PC-3 (cell line): Measurements from ENCODE around the gene SLC22A4. TPM values are rescaled to one million over a fixed set of nuclear protein-coding genes. Genes with fewer than 3 reads are reported as not detected.

Experiments
- ATAC-seq: fragments of 200-7000 bp; cut with Tn5 transposase; 2 replicates; pipeline ENCODE4 v1.9.1; 2020; ENCODE audit warnings: mild to moderate bottlenecking, moderate library complexity
- BruUV-seq: library from RNA; stranded (reverse); fragments of 400-500 nt; replicated peaks from 2 replicates; lab custom pipeline; 2021; lab: Mats Ljungman, UMichigan
- CTCF ChIA-PET: fragments of 300-600 bp; sonication (Branson Sonifier 250); formaldehyde crosslinking; loops from one replicate; lab custom pipeline; 2022; ENCODE audit warnings: antibody characterized with exemption; lab: Charles Lee
- POLR2A ChIA-PET: fragments of 300-600 bp; sonication (Branson Sonifier 250); formaldehyde crosslinking; loops from one replicate; lab custom pipeline; 2022; ENCODE audit warnings: antibody characterized with exemption; ENCODE audit not compliant: unreplicated experiment; lab: Charles Lee
- DNase-seq: peaks from one replicate; pipeline ENCODE4 v3.0.0-alpha.2; 2015
- H2AFZ ChIP-seq: fragments of 300-600 bp; sonication (generic); 2 replicates; pipeline ENCODE4 v1.6.0; 2016; ENCODE audit warnings: antibody characterized with exemption, low read length
- H3F3A ChIP-seq: fragments of 300-600 bp; sonication (generic); one replicate; pipeline ENCODE4 v1.6.0; 2017; ENCODE audit warnings: antibody characterized with exemption, low read length, control low read depth, mild to moderate bottlenecking; ENCODE audit not compliant: unreplicated experiment
- H3K27ac ChIP-seq: fragments of 300-600 bp; sonication (generic); 2 replicates; pipeline ENCODE4 v1.5.1; 2016; ENCODE audit warnings: mild to moderate bottlenecking, low read length
- H3K27me3 ChIP-seq: fragments of 300-600 bp; sonication (generic); 2 replicates; pipeline ENCODE4 v1.6.1; 2016; ENCODE audit warnings: low read length, mixed read lengths
- H3K36me3 ChIP-seq: fragments of 300-600 bp; sonication (generic); 2 replicates; pipeline ENCODE4 v1.6.1; 2016; ENCODE audit warnings: low read depth, mixed run types, low read length, mixed read lengths
- H3K4me1 ChIP-seq: fragments of 300-600 bp; sonication (generic); 2 replicates; pipeline ENCODE4 v1.5.1; 2016; ENCODE audit warnings: low read length; ENCODE audit not compliant: insufficient read depth
- H3K4me2 ChIP-seq: fragments of 300-600 bp; sonication (generic); 2 replicates; pipeline ENCODE4 v1.6.0; 2016; ENCODE audit warnings: low read length
- H3K4me3 ChIP-seq: fragments of 300-600 bp; sonication (generic); 2 replicates; pipeline ENCODE4 v1.5.1; 2016; ENCODE audit warnings: mild to moderate bottlenecking, low read length, mixed read lengths
- H3K79me2 ChIP-seq: fragments of 300-600 bp; sonication (generic); 2 replicates; pipeline ENCODE4 v1.6.1; 2017; ENCODE audit warnings: low read length, mixed read lengths
- H3K9ac ChIP-seq: fragments of 300-600 bp; sonication (generic); 2 replicates; pipeline ENCODE4 v1.6.0; 2016; ENCODE audit warnings: mild to moderate bottlenecking, low read length
- H3K9me2 ChIP-seq: fragments of 300-600 bp; sonication (generic); replicated peaks from 2 replicates; pipeline ENCODE4 v1.6.1; 2016; ENCODE audit warnings: mixed run types, low read length, mixed read lengths
- H3K9me3 ChIP-seq: fragments of 300-600 bp; sonication (generic); 2 replicates; pipeline ENCODE4 v1.6.1; 2016; ENCODE audit warnings: low read length, mixed read lengths
- H4K20me1 ChIP-seq: fragments of 300-600 bp; sonication (generic); 2 replicates; pipeline ENCODE4 v1.6.1; 2016; ENCODE audit warnings: low read length, mixed read lengths
- CTCF ChIP-seq: fragments of 300-600 bp; sonication (generic); conservative IDR thresholded peaks from 2 replicates; pipeline ENCODE4 v1.5.1; 2017; ENCODE audit warnings: antibody characterized with exemption, low read depth, mild to moderate bottlenecking, low read length
- EZH2 ChIP-seq: fragments of 300-600 bp; sonication (generic); IDR thresholded peaks from one replicate; pipeline ENCODE4 v1.6.1; 2017; ENCODE audit warnings: antibody characterized with exemption, mild to moderate bottlenecking, low read length; ENCODE audit not compliant: unreplicated experiment
- EZH2phosphoT487 ChIP-seq: fragments of 300-600 bp; sonication (generic); IDR thresholded peaks from 2 replicates; pipeline ENCODE4 v1.6.1; 2018; ENCODE audit warnings: mild to moderate bottlenecking, antibody characterized with exemption, low read length, borderline replicate concordance
- intact Hi-C: fragments of 100-400 bp; cut with micrococcal nuclease; formaldehyde crosslinking; loops from 2 replicates; pipeline ENCODE4 v1.9.0; 2023
- total RNA-seq: library from RNA; depleted of rRNA; stranded (reverse); fragments of >200 nt; gene quantifications from 2 replicates; pipeline ENCODE4 v1.2.3, GENCODE V29; 2014

SLC22A4 gene
- total RNA-seq, 1 experiment from 2014 or later: 3.4 TPM

GRCh38 chr5:132339502-132339901, 45.3 kb downstream of the SLC22A4 start:
- no peaks in the 10 kb centered on the region for H3F3A ChIP-seq
- no peaks in the 10 kb centered on the region for H3K27me3 ChIP-seq
- TF ChIP-seq EZH2phosphoT487 (no peak), EZH2 (no peak), CTCF (no peak)
- no peaks in the 10 kb centered on the region for H3K79me2 ChIP-seq
- H3K9ac ChIP-seq: no peak overlapping the region
- no peak overlapping the region for H3K27ac ChIP-seq
- no peaks in the 10 kb centered on the region for H3K9me3 ChIP-seq
- no peak for DNase-seq
- no peak overlapping the region for H3K4me2 ChIP-seq
- POLR2A ChIA-PET: interaction anchor here (0.7 kb wide), 1 partner anchor 46 kb away, joined by 3 read pairs; no protein-coding TSS in a partner anchor
- BruUV-seq: no TSS peak
- CTCF ChIA-PET: no interaction called here
- no peaks in the 10 kb centered on the region for H3K36me3 ChIP-seq
- intact Hi-C loops: no loop called here
- no peak overlapping the region for H2AFZ ChIP-seq
- H4K20me1 ChIP-seq: no peaks in the 10 kb centered on the region
- H3K4me1 ChIP-seq: peaks cover 6% of the 10 kb centered on the region
- ATAC-seq: no peak
- H3K9me2 ChIP-seq: no peaks in the 10 kb centered on the region
- H3K4me3 ChIP-seq: no peak overlapping the region

GRCh38 chr5:132342291-132343180, 48.3 kb downstream of the SLC22A4 start:
- Histone ChIP-seq H3K9ac (no peak overlapping the region), H3K79me2 (no peaks in the 10 kb centered on the region), H3K9me2 (no peaks in the 10 kb centered on the region), H3K4me2 (no peak overlapping the region), H3K27ac (no peak overlapping the region), H3K4me1 (no peaks in the 10 kb centered on the region; the same call in 1 of the 2 replicates), H3K9me3 (no peaks in the 10 kb centered on the region), H3F3A (no peaks in the 10 kb centered on the region), H3K27me3 (no peaks in the 10 kb centered on the region), H3K4me3 (no peak overlapping the region), H2AFZ (no peak overlapping the region), H4K20me1 (no peaks in the 10 kb centered on the region), H3K36me3 (no peaks in the 10 kb centered on the region)
- BruUV-seq: no TSS peak
- DNase-seq: no peak
- intact Hi-C loops: no loop called here
- no peak for ATAC-seq
- POLR2A ChIA-PET: no interaction called here
- CTCF ChIA-PET: no interaction called here
- TF ChIP-seq CTCF (no peak), EZH2 (no peak), EZH2phosphoT487 (no peak)
